Liver (tissue), 9 donors: Measurements from ENCODE around the gene EFR3B. TPM values are rescaled to one million over a fixed set of nuclear protein-coding genes. Genes with fewer than 3 reads are reported as not detected.

ENCODE experiments used
- DNase-seq: peaks from one replicate; pipeline ENCODE4 v3.0.0-alpha.2; 2017; ENCODE audit warnings: low spot score
- H3K27ac ChIP-seq, 2 donors: one replicate each; pipeline ENCODE4 v1.7.0; 2013; ENCODE audit warnings: inconsistent platforms in 2 of 2, low read length in 2 of 2, control low read depth in 1 of 2, low read depth in 1 of 2, mild to moderate bottlenecking in 1 of 2
- H3K27me3 ChIP-seq, 4 donors: one replicate each; pipeline versions ENCODE4 v1.6.1 to v1.7.0; 2013; ENCODE audit warnings: low read length in 3 of 4, inconsistent platforms in 1 of 4, mild to moderate bottlenecking in 1 of 4, moderate library complexity in 1 of 4; ENCODE audit not compliant: control insufficient read depth in 4 of 4, insufficient read depth in 4 of 4
- H3K36me3 ChIP-seq, 4 donors: one replicate each; pipeline versions ENCODE4 v1.6.1 to v1.7.0; 2013; ENCODE audit warnings: low read length in 3 of 4, mild to moderate bottlenecking in 3 of 4, low read depth in 1 of 4, moderate library complexity in 1 of 4; ENCODE audit not compliant: control insufficient read depth in 4 of 4, insufficient read depth in 3 of 4
- H3K4me1 ChIP-seq, 4 donors: one replicate each; pipeline versions ENCODE4 v1.6.1 to v1.7.0; 2013; ENCODE audit warnings: low read length in 3 of 4, mild to moderate bottlenecking in 3 of 4, moderate library complexity in 1 of 4; ENCODE audit not compliant: control insufficient read depth in 4 of 4, insufficient read depth in 4 of 4
- H3K4me3 ChIP-seq, 3 donors: one replicate each; pipeline versions ENCODE4 v1.6.1 to v1.7.0; 2013; ENCODE audit warnings: low read length in 3 of 3, control low read depth in 1 of 3, low read depth in 1 of 3, mild to moderate bottlenecking in 1 of 3
- H3K9ac ChIP-seq, 2 donors: one replicate each; pipeline ENCODE4 v1.7.0; 2013; ENCODE audit warnings: low read length in 2 of 2, mild to moderate bottlenecking in 2 of 2, moderate library complexity in 2 of 2, control low read depth in 1 of 2, low read depth in 1 of 2
- H3K9me3 ChIP-seq, 4 donors: one replicate each; pipeline versions ENCODE4 v1.6.1 to v1.7.0; 2013; ENCODE audit warnings: low read length in 3 of 4; ENCODE audit not compliant: control insufficient read depth in 4 of 4
- EGR1 ChIP-seq, 2 donors: IDR thresholded peaks; 2 replicates each; pipeline ENCODE4 v1.6.1; 2016 to 2018; ENCODE audit warnings: antibody characterized with exemption in 2 of 2, low read depth in 2 of 2
- FOXA1 ChIP-seq: IDR thresholded peaks from 2 replicates; pipeline ENCODE4 v1.6.1; 2016; ENCODE audit warnings: antibody characterized with exemption
- FOXA2 ChIP-seq: IDR thresholded peaks from 2 replicates; pipeline ENCODE4 v1.6.1; 2016; ENCODE audit warnings: antibody characterized with exemption
- GABPA ChIP-seq, 2 donors: IDR thresholded peaks in 1 of 2; conservative IDR thresholded peaks in 1 of 2; 2 replicates each; pipeline ENCODE4 v1.6.1; 2016; ENCODE audit warnings: antibody characterized with exemption in 2 of 2, mild to moderate bottlenecking in 1 of 2, moderate library complexity in 1 of 2
- HNF4A ChIP-seq, 2 donors: conservative IDR thresholded peaks; 2 replicates each; pipeline ENCODE4 v1.6.1; 2016; ENCODE audit warnings: antibody characterized with exemption in 2 of 2, mild to moderate bottlenecking in 2 of 2
- HNF4G ChIP-seq: IDR thresholded peaks from 2 replicates; pipeline ENCODE4 v1.6.1; 2016; ENCODE audit warnings: antibody characterized with exemption
- NR2F2 ChIP-seq: IDR thresholded peaks from 2 replicates; pipeline ENCODE4 v1.6.1; 2016; ENCODE audit warnings: antibody characterized with exemption
- RAD21 ChIP-seq, 2 donors: IDR thresholded peaks; 2 replicates each; pipeline ENCODE4 v1.6.1; 2016; ENCODE audit warnings: antibody characterized with exemption in 2 of 2, mild to moderate bottlenecking in 2 of 2
- RXRA ChIP-seq, 2 donors: IDR thresholded peaks; 2 replicates each; pipeline ENCODE4 v1.6.1; 2017 to 2018; ENCODE audit warnings: antibody characterized with exemption in 2 of 2, mild to moderate bottlenecking in 1 of 2
- TAF1 ChIP-seq: conservative IDR thresholded peaks from 2 replicates; pipeline ENCODE4 v1.6.1; 2016; ENCODE audit warnings: antibody characterized with exemption, mild to moderate bottlenecking
- YY1 ChIP-seq: IDR thresholded peaks from 2 replicates; pipeline ENCODE4 v1.6.1; 2016; ENCODE audit warnings: antibody characterized with exemption, mild to moderate bottlenecking
- WGBS: extraction: QIAGEN DNeasy Blood & Tissue Kit; methylation state at CpG from one replicate; pipeline ENCODE4 v1.1.7; 2013; 5-methylcytosine and 5-hydroxymethylcytosine counted together
- polyA plus RNA-seq, 2 donors: library from polyadenylated mRNA; stranded (reverse) in 1 of 2; unstranded in 1 of 2; fragments of 200-250 nt in 1 of 2; fragments of >200 nt in 1 of 2; fragmentation: Nextera tagmentation in 1 of 2; extraction: Ambion mirVana in 1 of 2; gene quantifications; one replicate each; pipeline versions ENCODE4 v1.2.1 to v1.2.3, GENCODE V29; 2013 to 2015
- total RNA-seq, 2 donors: library from RNA; depleted of rRNA; stranded (reverse); fragments of >200 nt; gene quantifications; one replicate each; pipeline ENCODE4 v1.2.3, GENCODE V29; 2014
- TF ChIP-seq, protein P1 (sequence below): IDR thresholded peaks from 2 replicates; pipeline ENCODE4 v1.6.1; 2016; ENCODE audit warnings: antibody characterized with exemption
- TF ChIP-seq, protein P2 (sequence below): IDR thresholded peaks from 2 replicates; pipeline ENCODE4 v1.6.1; 2016; ENCODE audit warnings: antibody characterized with exemption
- TF ChIP-seq, protein P3 (sequence below): fragments of 150-350 bp; IDR thresholded peaks from 2 replicates; pipeline ENCODE4 v1.5.1; 2017; ENCODE audit warnings: improper control_type of control experiment, low read depth, low read length; ENCODE audit not compliant: missing input control
- TF ChIP-seq, protein P4 (sequence below): IDR thresholded peaks from 2 replicates; pipeline ENCODE4 v1.6.1; 2016; ENCODE audit warnings: antibody characterized with exemption
- TF ChIP-seq, protein P5 (sequence below): IDR thresholded peaks from 2 replicates; pipeline ENCODE4 v1.6.1; 2016; ENCODE audit warnings: antibody characterized with exemption, mild to moderate bottlenecking
- donor health status: healthy.
- donor health status: healthy.
- donor health status: healthy.
- donor health status: healthy.
- donor health status: healthy.

Gene EFR3B
- total and polyA plus RNA-seq, 4 donors: 0.05 to 0.33 (median 0.23) TPM

DNA sequence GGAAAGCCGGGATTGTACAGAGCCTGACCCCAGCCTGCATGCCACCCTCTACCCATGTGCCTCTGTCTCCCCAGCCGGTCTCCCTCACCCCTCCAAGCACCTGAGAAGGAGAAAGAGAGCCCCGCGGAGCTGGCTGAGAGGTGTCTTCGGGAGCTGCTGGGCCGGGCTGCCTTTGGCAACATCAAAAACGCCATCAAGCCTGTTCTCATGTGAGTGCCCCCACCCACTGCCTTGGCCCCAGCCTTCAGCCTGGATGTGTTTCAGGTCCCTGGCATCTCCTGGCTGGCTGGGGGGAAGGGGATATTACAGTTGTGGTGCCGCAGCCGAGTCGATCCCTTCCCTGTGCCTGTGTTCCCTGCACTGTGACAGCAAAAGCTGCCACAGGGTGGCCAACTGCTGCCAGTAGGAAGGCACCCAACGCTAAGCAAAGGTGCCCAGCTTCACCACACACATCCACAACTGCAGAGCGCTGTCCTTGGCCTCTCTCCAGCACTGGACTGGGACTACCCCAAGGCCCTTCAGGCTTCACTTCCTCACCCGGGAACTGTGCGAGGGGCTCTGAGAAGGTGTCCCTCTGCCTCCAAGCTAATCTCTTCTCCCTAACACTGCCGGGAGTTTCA lies 88.1 kb downstream of the EFR3B start:
- Histone ChIP-seq H3K4me1 (peaks cover 0 to 8% (median 5%) of the 10 kb centered on the region in 4 donors), H3K27ac (no peak overlapping the region), H3K4me3 (no peak overlapping the region), H3K9me3 (no peaks in the 10 kb centered on the region), H3K9ac (no peak overlapping the region), H3K36me3 (no peaks in the 10 kb centered on the region), H3K27me3 (peaks cover 0 to 5% (median 4%) of the 10 kb centered on the region in 4 donors)
- WGBS: 83% methylated on average over 15 of the region's 15 CpGs
- no peak for DNase-seq
- TF ChIP-seq YY1: no peak
- TF ChIP-seq, protein P1, sequence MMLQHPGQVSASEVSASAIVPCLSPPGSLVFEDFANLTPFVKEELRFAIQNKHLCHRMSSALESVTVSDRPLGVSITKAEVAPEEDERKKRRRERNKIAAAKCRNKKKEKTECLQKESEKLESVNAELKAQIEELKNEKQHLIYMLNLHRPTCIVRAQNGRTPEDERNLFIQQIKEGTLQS: no peak
- TF ChIP-seq, protein P2, sequence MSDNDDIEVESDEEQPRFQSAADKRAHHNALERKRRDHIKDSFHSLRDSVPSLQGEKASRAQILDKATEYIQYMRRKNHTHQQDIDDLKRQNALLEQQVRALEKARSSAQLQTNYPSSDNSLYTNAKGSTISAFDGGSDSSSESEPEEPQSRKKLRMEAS: no peak
- TF ChIP-seq, protein P3, sequence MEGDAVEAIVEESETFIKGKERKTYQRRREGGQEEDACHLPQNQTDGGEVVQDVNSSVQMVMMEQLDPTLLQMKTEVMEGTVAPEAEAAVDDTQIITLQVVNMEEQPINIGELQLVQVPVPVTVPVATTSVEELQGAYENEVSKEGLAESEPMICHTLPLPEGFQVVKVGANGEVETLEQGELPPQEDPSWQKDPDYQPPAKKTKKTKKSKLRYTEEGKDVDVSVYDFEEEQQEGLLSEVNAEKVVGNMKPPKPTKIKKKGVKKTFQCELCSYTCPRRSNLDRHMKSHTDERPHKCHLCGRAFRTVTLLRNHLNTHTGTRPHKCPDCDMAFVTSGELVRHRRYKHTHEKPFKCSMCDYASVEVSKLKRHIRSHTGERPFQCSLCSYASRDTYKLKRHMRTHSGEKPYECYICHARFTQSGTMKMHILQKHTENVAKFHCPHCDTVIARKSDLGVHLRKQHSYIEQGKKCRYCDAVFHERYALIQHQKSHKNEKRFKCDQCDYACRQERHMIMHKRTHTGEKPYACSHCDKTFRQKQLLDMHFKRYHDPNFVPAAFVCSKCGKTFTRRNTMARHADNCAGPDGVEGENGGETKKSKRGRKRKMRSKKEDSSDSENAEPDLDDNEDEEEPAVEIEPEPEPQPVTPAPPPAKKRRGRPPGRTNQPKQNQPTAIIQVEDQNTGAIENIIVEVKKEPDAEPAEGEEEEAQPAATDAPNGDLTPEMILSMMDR: no peak
- no peak for TF ChIP-seq GABPA (IDR thresholded peaks at IDR 0.05 in 1 of 2, conservative IDR thresholded peaks at IDR 0.05 in 1 of 2)
- TF ChIP-seq HNF4A (conservative IDR thresholded peaks at IDR 0.05): no peak
- TF ChIP-seq FOXA1: no peak
- TF ChIP-seq RAD21 (IDR thresholded peaks at IDR 0.05): no peak
- TF ChIP-seq HNF4G: no peak
- TF ChIP-seq, protein P4, sequence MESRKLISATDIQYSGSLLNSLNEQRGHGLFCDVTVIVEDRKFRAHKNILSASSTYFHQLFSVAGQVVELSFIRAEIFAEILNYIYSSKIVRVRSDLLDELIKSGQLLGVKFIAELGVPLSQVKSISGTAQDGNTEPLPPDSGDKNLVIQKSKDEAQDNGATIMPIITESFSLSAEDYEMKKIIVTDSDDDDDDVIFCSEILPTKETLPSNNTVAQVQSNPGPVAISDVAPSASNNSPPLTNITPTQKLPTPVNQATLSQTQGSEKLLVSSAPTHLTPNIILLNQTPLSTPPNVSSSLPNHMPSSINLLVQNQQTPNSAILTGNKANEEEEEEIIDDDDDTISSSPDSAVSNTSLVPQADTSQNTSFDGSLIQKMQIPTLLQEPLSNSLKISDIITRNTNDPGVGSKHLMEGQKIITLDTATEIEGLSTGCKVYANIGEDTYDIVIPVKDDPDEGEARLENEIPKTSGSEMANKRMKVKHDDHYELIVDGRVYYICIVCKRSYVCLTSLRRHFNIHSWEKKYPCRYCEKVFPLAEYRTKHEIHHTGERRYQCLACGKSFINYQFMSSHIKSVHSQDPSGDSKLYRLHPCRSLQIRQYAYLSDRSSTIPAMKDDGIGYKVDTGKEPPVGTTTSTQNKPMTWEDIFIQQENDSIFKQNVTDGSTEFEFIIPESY: no peak

DNA sequence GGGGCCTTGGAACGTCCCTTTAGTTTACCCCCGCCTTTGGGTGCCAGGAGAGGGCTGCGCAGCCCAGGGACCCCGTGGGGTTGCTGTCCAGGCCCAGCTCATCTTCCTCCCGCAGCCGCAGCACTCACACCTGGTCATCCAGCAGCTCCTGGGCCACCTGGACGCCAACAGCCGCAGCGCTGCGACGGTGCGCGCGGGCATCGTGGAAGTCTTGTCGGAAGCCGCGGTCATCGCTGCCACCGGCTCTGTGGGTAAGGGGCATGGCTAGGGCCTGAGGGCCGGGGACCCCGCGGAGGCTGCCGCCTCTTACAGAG lies 89.3 kb downstream of the EFR3B start:
- Histone ChIP-seq H3K4me1 (peaks cover 0 to 8% (median 5%) of the 10 kb centered on the region in 4 donors), H3K27ac (no peak overlapping the region), H3K36me3 (no peaks in the 10 kb centered on the region), H3K27me3 (peaks cover 0 to 5% (median 4%) of the 10 kb centered on the region in 4 donors), H3K4me3 (no peak overlapping the region), H3K9me3 (no peaks in the 10 kb centered on the region), H3K9ac (no peak overlapping the region)
- DNase-seq: no peak
- 53% methylated on average over 24 of the region's 24 CpGs for WGBS
- TF ChIP-seq NR2F2 (no peak), GABPA (IDR thresholded peaks at IDR 0.05 in 1 of 2, conservative IDR thresholded peaks at IDR 0.05 in 1 of 2) (no peak), RXRA (IDR thresholded peaks at IDR 0.05) (no peak), HNF4A (conservative IDR thresholded peaks at IDR 0.05) (no peak), FOXA2 (no peak), TAF1 (no peak), YY1 (no peak), EGR1 (IDR thresholded peaks at IDR 0.05; ENCODE audit: low read depth in 2 of 2) (no peak), HNF4G (no peak), RAD21 (IDR thresholded peaks at IDR 0.05) (no peak)
- TF ChIP-seq, protein P5, sequence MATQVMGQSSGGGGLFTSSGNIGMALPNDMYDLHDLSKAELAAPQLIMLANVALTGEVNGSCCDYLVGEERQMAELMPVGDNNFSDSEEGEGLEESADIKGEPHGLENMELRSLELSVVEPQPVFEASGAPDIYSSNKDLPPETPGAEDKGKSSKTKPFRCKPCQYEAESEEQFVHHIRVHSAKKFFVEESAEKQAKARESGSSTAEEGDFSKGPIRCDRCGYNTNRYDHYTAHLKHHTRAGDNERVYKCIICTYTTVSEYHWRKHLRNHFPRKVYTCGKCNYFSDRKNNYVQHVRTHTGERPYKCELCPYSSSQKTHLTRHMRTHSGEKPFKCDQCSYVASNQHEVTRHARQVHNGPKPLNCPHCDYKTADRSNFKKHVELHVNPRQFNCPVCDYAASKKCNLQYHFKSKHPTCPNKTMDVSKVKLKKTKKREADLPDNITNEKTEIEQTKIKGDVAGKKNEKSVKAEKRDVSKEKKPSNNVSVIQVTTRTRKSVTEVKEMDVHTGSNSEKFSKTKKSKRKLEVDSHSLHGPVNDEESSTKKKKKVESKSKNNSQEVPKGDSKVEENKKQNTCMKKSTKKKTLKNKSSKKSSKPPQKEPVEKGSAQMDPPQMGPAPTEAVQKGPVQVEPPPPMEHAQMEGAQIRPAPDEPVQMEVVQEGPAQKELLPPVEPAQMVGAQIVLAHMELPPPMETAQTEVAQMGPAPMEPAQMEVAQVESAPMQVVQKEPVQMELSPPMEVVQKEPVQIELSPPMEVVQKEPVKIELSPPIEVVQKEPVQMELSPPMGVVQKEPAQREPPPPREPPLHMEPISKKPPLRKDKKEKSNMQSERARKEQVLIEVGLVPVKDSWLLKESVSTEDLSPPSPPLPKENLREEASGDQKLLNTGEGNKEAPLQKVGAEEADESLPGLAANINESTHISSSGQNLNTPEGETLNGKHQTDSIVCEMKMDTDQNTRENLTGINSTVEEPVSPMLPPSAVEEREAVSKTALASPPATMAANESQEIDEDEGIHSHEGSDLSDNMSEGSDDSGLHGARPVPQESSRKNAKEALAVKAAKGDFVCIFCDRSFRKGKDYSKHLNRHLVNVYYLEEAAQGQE: no peak
- TF ChIP-seq, protein P3: no peak
- TF ChIP-seq, protein P2: no peak
- TF ChIP-seq, protein P1: no peak
- TF ChIP-seq, protein P4: no peak
